NCI-H345 treated with DMSO at 0.1 percent for 48 hours (cell line): ENCODE results near the gene ZYX.
"Not testable (repeated sequence)": the region's sequence is repeated elsewhere in the genome, so short reads cannot be mapped to it uniquely, and the experiment has no call there.

Experiments used
- DNase-seq: peaks from one replicate; lab custom pipeline; 2025; ENCODE audit not compliant: unreplicated experiment; lab: John Stamatoyannopoulos, UW

Gene ZYX

DNA sequence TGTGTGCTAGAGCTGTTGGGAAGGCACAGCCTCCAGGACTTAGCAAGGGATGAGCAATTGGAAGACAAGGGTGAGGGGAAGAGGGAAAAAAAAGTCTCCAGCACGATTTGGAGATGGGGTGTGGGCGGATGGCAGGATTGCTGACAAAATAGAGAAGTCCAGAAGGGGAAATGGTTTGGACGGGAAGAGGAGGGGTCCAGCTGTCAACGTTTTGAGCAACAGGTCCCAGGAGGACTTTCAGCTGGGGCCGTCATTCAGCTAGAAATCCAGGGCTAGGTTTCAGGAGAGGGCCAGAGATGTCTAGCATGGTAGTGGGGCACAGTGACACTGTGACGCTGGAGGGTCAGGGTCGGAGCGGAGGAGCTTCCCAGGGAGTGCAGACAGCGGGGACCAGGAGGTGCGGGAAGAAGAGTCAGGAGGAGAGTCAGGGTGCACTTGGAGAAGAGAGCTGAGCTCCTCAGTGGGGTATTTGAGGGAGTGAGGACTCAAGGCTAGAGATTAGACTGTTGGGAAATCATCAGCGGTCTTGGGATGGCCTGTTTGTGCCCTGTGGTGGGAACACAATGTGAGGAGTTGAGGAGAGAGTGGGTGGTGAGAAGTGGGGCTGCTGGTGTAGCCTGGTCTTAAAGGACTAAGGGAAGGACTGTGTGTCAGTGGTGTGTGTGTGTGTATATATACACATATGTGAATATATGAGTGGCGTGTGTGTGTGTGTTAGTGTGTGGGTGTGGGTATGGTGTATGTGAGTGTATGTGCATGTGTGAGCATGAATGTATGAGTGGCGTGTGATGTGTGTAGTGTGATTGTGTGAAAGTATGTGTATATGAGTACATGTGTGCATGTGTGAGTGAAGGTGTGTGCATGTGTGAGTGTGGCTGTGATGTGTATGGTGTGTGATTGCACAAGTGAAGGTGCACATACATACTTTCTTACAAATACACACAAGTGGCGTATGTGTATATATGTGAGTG, 3.8 kb downstream of the ZYX start:
- no peak for DNase-seq

DNA sequence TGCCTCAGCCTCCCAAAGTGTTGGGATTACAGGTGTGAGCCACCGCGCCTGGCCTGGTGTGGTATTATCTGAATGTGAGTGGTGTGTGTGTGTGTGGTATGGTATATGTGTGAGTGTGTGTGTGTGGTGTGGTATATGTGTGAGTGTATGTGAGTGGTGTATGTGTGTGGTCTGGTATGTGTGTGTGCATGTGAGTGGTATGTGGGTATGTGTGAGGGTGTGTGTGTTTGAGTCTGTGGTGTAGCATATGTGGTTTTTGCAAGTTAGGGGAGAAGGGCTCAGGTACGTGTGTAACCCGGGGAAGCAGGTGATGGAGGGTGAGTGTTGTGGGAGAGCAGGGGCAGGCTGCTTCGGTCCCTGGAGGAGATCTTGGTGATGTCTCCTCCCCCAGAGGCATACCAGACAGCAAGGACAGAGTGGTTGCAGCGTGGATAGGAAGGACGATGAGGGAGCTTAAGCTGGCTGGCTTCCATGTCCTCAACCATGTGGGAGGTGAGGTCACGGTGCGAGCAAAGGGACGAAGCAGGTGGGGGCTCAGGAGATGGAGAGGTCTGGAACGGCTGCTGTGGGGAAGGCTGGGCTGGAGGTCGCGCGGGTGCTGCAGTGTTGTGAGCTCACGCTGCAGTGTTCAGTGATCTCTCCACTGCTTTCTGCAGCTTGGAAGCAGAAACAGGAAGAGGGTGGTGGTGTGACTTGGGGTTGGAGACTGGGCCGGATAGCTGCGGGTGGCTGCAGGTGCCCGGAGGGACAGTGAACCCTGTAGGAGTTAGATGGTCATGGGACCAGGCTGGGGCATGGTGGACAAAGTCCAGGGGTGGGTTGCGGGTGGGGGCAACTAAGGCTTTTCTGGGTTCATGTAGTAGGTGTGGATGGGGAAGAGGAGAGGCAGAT, 5.0 kb downstream of the ZYX start:
- no peak for DNase-seq

DNA sequence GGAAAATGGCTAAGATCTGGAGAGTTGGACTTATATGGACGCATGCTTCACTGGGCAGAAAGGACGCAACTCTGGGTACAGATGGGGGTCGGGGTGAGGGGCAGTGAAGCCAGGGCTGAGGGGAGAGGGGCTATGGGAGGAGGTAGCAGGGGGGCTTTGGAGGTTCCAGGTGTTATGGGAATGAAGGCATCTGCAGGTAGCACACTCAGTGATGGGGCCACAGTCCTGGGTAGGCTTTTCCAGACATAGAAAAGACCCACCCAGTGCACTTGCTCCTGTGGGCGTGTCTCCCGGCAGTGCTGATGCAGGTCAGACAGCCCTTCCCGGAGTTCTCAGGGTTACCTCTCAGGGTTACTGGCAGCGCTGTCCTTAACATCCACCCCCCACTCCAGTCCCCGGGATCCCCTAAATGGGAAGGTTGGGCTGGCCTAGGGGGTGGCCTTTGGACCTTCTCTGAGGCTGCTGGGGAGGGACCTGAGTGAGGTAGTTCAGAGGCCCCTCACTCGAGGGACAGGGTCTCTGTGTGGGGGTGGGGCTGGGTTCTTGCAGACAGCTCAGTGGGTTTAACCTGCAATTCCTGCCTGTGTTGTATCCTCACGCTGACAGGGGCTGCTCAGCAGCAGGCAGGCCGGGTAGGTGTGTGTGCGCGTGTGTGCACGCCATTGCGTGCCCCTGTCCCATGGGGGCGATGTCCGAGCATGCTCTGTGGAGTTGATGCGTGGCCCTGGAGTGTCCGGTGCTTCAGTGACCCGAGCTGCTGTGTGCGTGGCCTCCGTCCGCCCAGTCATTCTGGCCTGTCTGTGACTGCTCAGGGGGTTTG, 6.2 kb downstream of the ZYX start:
- no peak for DNase-seq

DNA sequence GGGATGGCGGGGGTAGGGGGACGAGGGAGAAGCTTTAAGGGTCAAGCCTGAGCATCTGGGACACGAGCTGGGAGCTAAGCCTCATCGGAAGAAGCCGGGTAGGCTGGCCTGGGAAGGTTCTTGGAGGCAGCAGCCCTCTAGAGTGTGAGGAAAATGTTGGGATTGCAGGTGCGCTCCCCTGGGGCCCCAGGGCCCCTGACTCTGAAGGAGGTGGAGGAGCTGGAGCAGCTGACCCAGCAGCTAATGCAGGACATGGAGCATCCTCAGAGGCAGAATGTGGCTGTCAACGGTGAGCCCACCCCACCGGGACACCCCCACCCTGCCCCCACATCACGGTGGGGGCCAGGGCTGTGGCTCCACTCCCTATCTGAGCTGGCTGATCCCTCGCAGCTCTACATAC, 6.9 kb downstream of the ZYX start:
- DNase-seq, result no peak

DNA sequence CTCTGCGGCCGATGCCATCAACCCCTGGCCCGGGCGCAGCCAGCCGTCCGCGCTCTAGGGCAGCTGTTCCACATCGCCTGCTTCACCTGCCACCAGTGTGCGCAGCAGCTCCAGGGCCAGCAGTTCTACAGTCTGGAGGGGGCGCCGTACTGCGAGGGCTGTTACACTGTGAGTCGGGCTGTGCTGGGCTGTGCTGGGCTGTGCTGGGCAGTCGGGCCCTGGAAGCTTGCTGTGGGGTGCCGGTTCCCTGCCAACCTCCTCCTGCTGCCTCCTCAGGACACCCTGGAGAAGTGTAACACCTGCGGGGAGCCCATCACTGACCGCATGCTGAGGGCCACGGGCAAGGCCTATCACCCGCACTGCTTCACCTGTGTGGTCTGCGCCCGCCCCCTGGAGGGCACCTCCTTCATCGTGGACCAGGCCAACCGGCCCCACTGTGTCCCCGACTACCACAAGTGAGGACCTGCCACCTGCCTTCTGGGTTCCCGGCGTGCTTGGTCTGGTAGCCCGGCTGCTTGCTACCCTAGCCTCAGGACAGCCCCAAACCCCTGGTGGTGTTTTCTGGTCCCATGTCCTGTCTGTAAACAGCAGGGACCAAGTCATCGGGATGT, 7.5 kb downstream of the ZYX start:
- no peak for DNase-seq

DNA sequence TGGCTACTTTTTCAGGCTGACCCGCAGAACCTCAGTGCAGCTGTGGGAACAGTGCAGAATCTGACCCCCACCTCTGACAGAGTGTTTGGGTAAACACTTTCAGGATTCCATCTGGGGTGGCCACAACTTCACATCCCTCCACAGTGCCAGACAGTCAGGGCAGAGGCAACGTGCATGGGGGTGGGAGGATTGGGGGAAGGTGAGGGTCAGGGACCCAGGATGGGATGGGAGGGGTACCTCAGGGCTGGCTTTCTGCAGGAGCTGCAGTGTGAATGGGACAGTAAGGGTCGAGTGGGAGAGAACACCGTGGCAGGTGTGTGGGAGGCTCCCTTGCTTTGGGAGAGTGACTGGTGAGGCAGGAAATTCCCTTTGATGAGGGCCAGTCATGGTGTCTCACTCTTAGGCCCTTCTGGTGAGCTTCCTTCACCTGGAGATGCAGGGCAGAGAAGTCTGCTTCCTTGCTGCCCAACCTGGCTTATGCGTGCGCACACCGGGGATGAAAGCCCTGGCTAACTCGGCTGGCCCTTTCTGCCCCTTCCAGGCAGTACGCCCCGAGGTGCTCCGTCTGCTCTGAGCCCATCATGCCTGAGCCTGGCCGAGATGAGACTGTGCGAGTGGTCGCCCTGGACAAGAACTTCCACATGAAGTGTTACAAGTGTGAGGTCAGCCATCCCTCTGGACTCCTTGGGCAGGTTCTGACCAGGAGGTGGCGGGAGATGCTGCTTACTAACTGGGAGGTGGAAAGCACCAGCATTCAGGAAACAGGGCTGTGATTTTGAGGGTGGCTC, 8.4 kb downstream of the ZYX start:
- DNase-seq, result no peak

DNA sequence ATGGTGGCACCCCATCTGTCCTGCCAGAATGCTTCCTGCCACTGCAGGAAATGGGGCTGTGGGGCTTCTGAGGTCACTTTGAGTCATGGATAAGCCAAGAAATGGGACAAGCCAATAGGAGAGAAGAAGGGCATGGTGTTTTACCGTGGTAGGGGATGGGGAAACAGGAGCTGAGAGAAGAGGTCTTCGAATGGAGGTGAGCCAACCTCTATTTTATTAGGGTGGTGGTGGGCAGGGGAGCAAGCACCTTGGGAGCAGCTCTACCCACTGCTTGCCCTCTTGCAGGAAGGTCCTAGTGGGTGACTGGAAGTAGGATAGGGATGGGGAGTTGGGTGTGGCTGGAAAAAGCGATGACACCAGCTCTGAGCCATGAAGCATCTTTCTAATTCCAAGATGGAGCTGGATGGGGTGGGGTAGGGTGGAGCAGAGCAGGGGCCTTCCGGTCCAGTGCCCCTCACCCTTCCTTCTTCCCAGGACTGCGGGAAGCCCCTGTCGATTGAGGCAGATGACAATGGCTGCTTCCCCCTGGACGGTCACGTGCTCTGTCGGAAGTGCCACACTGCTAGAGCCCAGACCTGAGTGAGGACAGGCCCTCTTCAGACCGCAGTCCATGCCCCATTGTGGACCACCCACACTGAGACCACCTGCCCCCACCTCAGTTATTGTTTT, 9.1 kb downstream of the ZYX start:
- no peak for DNase-seq

DNA sequence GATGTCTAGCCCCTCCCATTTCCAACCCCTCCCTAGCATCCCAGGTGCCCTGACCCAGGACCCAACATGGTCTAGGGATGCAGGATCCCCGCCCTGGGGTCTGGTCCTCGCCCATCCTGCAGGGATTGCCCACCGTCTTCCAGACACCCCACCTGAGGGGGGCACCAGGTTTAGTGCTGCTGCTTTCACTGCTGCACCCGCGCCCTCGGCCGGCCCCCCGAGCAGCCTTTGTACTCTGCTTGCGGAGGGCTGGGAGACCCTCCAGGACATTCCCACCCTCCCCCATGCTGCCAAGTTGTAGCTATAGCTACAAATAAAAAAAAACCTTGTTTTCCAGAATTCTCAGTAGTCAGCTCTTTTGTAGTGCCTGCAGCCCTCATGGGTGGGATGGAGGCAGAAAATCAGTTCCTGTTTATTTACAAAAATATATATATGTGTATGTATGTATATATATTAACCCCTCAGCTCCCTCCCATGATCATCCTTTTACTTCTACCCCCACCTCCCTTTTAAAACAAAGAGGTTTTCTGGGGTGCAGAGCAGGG, 9.7 kb downstream of the ZYX start:
- no peak for DNase-seq

DNA sequence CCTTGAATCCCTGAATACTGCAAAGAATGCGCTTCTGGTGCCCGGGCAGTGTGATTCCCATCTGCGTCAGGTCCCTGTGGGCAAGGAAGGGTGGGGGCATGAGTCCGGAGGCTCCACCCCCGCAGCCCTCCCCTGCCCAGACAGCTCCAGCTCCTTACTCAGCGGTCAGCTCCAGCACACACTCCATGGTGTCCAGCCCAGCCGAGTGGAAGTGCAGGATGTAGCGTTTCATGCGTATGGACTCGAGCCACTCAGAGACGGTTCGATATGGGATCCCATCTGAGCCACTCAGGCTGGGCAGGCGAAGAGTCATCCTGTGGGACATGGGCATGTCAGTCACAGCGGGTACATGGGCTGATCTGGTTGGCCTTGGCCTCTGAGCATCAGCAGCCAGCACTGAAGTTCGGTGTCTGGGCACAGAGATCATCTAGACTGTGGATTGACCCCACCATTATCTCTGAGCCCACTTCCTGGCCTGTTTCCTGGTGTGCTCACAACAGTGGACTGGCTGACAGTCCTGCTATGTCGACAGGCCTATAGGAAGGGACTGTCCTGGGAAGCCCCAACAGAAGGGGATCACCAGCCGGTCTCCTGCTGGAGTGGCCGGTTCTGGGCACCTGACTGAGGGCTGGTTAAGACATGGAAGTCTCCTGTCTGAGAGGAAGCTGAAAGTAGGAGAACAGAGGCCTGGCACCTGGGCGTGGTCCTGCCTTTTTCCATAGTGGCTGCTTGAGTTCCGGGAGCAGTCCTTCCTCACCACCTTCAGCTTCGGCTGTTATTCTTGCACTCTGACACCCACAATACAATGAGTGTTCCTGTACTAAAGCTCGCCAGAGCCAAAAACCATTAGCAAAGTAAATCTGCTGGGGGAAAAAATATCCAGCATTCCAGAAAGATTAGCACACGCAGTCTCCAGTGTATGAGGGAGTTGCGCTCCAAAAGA, 10.6 kb downstream of the ZYX start:
- DNase-seq, result no peak

DNA sequence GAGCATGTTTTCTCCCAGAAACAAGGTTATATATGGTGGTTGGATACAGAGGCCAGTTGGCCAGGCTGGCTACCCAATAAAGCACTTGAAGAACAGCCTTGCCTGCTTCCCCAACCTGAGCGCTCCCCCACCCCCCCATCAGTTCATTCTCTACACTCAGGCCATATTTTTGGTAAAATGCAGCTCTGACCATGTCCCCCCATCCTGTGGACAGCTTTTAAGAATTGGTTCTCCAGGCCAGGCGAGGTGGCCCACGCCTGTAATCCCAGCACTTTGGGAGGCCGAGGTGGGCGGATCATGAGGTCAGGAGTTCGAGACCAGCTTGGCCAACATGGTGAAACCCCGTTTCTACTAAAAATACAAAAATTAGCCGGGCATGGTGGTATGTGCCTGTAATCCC, 11.3 kb downstream of the ZYX start:
- DNase-seq, result not testable (repeated sequence)

DNA sequence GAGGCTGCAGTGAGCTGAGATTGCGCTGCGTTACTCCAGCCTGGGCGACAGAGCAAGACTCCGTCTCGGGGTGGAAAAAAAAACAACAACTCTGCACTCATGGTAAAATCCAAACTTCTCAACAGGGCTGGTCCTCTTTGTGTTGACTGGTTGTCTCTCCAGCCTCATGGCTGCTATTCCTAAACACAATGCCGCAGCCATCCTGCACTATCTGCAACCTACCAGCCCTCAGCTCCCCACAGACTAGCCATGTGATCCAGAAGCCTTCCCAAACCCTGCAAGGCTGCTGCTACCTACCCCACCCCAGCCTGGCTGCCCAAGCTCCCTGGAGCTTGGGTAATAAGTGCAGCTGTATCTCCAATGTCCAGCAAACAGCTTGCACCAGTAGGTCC, 11.7 kb downstream of the ZYX start:
- DNase-seq, result no peak

DNA sequence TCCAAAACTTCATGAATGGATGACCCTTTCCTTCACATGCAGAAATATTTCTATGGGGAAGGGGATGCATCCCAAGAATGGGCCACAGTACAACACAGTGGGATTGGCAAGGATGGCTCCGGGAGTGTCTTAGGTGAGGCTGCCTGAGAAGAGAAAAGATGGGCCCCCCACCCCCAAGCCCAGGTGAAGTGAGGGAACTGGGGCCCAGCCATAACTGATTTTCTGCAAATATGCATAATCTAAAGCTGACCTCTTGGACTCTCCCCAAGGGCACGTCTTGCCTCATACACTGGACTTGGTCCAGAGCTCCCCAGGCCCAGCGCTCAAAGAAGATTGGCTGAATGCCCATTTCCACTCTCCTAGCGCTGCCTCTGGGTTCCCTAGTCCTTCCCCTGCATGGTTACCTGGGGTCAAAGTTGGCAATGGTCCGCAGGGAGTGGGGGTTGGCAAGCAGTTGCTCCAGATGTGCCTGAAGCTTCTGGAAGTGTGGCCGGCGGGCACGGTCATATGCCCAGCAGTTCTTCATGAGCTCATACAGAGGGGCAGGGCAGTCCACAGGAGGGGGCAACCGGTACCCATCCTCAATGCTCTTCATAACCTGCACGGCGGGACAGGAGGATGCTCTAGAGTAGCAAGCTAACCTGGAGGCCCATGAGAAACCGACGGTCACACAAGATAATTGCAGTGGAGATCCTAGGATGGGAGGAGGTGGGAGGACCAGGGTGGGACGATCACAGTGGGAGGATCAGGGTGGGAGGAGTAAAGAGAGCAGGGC, 12.3 kb downstream of the ZYX start:
- DNase-seq, result no peak

DNA sequence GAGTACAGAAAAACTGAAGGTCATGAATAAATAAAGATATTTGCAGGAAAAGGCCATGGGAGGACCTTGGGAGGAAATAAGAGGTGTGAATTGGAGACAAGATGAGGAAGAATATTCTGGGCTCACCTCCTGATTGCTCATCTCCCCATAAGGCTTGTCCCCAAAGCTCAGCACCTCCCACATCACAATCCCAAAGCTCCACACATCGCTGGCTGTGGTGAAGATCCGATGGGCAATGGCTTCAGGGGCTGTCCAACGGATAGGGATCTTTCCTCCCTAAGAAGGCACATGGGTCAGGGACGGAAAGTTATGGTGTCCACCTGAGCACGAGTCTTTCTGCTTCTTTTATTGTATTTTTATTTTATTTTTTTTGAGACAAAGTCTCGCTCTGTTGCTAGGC, 12.9 kb downstream of the ZYX start:
- no peak for DNase-seq

DNA sequence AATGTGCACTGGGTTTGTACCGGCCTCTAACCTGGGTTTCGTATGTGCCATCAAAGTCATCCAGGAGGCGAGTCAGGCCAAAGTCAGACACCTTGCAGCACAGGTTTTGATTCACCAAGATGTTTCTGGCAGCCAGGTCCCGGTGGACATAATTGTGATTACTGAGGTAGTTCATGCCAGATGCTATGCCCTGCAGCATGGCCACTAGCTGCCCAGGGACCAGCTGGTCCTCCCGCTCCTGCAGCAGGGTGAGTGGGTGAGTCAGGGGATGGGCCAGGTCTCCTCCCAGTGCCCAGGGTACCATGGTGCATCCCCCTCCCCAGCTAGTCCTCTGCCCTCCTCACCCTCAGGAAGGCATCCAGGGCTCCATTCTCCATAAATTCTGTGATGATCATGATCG, 13.6 kb downstream of the ZYX start:
- DNase-seq, result no peak

DNA sequence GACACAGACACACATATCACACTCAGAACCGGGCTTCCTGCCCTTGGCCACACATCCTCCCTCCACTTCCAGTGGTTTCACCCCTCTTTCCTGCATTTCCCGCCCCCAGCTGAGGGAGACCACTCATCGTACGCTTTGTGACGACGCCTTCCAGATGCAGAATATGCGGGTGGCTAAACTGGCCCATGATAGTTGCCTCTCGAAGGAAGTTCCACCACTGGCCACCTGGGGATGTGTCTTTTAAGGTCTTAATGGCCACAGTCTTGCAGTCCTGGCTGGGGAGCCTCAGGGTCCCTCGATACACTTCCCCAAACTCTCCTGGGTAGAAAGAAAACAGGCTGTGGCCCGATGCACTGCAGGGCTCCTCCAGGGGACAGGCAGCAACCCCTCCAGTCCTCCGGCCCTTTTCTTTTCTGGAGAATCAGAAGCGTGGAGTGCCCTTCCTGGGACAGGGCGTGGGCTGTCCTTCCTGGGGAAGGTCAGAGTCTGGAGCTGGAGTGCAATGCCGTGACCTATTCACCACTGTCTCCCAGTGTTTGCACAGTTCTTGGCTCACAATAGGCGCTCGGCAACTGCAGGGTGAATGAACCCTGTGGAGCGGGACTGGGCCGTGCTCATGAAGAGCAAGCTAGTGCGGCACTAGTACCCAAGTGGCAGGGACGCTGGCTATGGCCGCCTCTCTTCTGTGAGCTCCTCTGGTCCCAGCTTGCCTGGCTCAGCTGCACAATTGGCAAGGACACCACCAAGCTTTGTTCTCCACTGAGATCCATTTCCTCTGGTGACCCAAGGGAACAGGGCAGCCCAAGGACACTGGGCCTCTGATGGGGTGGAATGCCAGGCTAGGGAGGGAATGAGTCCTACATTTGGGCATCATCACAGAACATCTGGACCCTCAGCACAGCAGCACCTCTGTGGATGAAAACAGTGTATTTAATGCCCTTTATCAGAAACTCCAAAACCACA, 14.3 kb downstream of the ZYX start:
- no peak for DNase-seq

DNA sequence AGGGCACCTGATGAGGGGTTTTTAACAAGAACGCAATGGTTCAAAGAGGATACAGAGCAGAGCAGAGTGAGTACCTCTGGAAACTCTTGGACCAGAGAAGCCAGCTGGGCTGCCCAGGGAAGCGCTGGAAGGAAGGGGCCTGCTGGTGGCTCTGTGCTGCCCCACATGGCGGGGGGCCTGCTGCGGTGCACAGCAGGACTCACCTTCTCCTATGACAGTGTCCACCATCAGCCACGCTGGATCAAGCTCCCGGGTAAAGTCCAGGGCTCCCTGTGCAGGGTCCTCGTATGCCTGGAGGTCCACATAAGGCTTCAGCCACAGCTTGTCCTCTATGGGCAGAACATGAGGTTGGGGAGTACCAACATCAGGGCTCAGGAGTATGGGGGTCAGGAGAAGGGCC, 15.0 kb downstream of the ZYX start:
- no peak for DNase-seq
